ENCODE measurements around the gene GTF3C5.
"Not testable (repeated sequence)": the region's sequence is repeated elsewhere in the genome, so short reads cannot be mapped to it uniquely, and the experiment has no call there.

GTF3C5 gene

GRCh38 chr9:133073086-133074014 is 42.6 kb downstream of the GTF3C5 start:
- no peak for DNase-seq

- no peak for DNase-seq
Measured at GRCh38 chr9:133074111-133074651, 43.4 kb downstream of the GTF3C5 start.

- no peak for DNase-seq
Measured at GRCh38 chr9:133075925-133076630, 45.3 kb downstream of the GTF3C5 start.

- DNase-seq: no peak
Measured at GRCh38 chr9:133076691-133077090, 45.9 kb downstream of the GTF3C5 start.

GRCh38 chr9:133078486-133078885 is 47.7 kb downstream of the GTF3C5 start:
- no peak for DNase-seq

- no peak for DNase-seq
Measured at GRCh38 chr9:133080161-133080560, 49.4 kb downstream of the GTF3C5 start.

- not testable (repeated sequence) for DNase-seq
Measured at GRCh38 chr9:133080786-133081779, 50.3 kb downstream of the GTF3C5 start.

- not testable (repeated sequence) for DNase-seq
Measured at GRCh38 chr9:133081957-133082644, 51.3 kb downstream of the GTF3C5 start.

- not testable (repeated sequence) for DNase-seq
Measured at GRCh38 chr9:133083688-133084087, 52.9 kb downstream of the GTF3C5 start.

- DNase-seq: not testable (repeated sequence)
Measured at GRCh38 chr9:133086212-133086860, 55.5 kb downstream of the GTF3C5 start.

- DNase-seq: no peak
Measured at GRCh38 chr9:133086894-133087293, 56.1 kb downstream of the GTF3C5 start.

GRCh38 chr9:133087429-133088145 is 56.8 kb downstream of the GTF3C5 start:
- DNase-seq: no peak

- DNase-seq: no peak
Measured at GRCh38 chr9:133088146-133088750, 57.5 kb downstream of the GTF3C5 start.

- no peak for DNase-seq
Measured at GRCh38 chr9:133088756-133089155, 58.0 kb downstream of the GTF3C5 start.

- DNase-seq: no peak
Measured at GRCh38 chr9:133089271-133089671, 58.5 kb downstream of the GTF3C5 start.

GRCh38 chr9:133090187-133090586 is 59.4 kb downstream of the GTF3C5 start:
- DNase-seq: no peak

GRCh38 chr9:133090752-133091385 is 60.1 kb downstream of the GTF3C5 start:
- DNase-seq: no peak

- DNase-seq: not testable (repeated sequence)
Measured at GRCh38 chr9:133094351-133094750, 63.6 kb downstream of the GTF3C5 start.

GRCh38 chr9:133094842-133095393 is 64.1 kb downstream of the GTF3C5 start:
- DNase-seq: no peak

All from activated CD4-positive, CD25-positive, alpha-beta regulatory T cell (primary cell).